Measurements from ENCODE around the gene ZSWIM8. TPM values are rescaled to one million over a fixed set of nuclear protein-coding genes. Genes with fewer than 3 reads are reported as not detected.
A peak's percentile ranks its signal among the peaks of the same experiment; 100 is the strongest.

ZSWIM8 gene
- total RNA-seq, 4 donors from 2014 or later: 66.4 to 123 (median 107) TPM

DNA sequence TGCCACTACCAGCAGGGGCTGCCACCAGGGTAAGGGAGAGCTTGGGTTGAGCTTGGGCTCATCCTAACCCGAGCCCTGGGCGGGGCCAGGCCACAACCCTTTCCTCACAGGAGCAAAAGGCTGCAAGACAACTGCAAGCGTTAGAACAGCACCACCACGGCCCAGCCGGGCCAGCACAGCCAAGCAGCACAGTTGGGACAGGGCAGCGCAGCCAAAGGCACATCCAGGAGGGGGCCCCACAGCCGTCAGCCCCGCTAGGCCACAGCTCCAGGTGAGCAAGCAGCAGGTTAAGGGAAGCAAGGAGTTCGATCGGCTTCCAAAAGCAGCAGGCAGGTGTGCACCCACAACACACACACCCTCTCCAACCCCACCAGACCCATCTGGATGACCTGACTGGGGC lies 33.0 kb downstream of the ZSWIM8 start:
- TF ChIP-seq EP300 (IDR thresholded peaks at IDR 0.05) (no peak), CTCF (IDR thresholded peaks at IDR 0.05) (no peak), POLR2A (IDR thresholded peaks at IDR 0.05; ENCODE audit: low read depth) (no peak), POLR2AphosphoS5 (IDR thresholded peaks at IDR 0.05) (no peak)
- H3K4me3 ChIP-seq: no peak overlapping the region
- peak overlapping the region in 3 of 4 donors; percentile 20 to 78 (median 35) for H3K27ac ChIP-seq (replicated peaks in 1 of 4)
- H3K36me3 ChIP-seq: peaks cover 34 to 91% (median 64%) of the 10 kb centered on the region in 4 donors
- intact Hi-C loops (cut with DNase I): no loop called here
- DNase-seq (ENCODE audit: extremely low spot score): no peak
- WGBS: 83% methylated on average over 9 of the region's 10 CpGs
- H3K27me3 ChIP-seq: no peaks in the 10 kb centered on the region
- H3K9me3 ChIP-seq: no peaks in the 10 kb centered on the region
- H3K4me1 ChIP-seq: peaks cover 9 to 37% (median 32%) of the 10 kb centered on the region in 4 donors

DNA sequence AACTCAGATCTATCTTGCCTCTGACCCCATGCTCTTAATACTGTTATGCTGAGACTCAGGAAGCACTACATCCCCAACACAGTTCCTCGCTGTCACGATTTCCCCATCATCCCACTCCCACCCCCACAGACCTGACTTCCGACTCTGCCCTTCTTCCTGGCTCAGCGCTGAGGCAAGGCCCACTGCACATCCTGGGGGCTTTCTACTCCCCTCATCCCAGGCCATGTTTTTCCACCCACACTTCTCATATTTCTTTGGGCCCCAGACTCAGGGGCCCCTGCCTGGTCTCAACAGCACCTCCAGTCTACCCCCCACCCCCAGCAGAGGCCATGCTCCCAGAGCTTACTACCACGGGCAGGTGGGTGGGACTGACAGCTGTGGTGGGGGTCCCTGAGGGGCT lies 33.7 kb downstream of the ZSWIM8 start:
- 64% methylated on average over 4 of the region's 5 CpGs for WGBS
- H3K36me3 ChIP-seq: peaks cover 39 to 91% (median 61%) of the 10 kb centered on the region in 4 donors
- intact Hi-C loops (cut with DNase I): no loop called here
- H3K9me3 ChIP-seq: no peaks in the 10 kb centered on the region
- peaks cover 9 to 37% (median 32%) of the 10 kb centered on the region in 4 donors for H3K4me1 ChIP-seq
- no peak for TF ChIP-seq POLR2A (IDR thresholded peaks at IDR 0.05; ENCODE audit: low read depth)
- no peak for TF ChIP-seq EP300 (IDR thresholded peaks at IDR 0.05)
- no peak for TF ChIP-seq POLR2AphosphoS5 (IDR thresholded peaks at IDR 0.05)
- no peak for TF ChIP-seq CTCF (IDR thresholded peaks at IDR 0.05)
- H3K27ac ChIP-seq (replicated peaks in 1 of 4): peak overlapping the region; percentile 61 to 78 (median 70)
- H3K4me3 ChIP-seq: no peak overlapping the region
- no peak for DNase-seq (ENCODE audit: extremely low spot score)
- no peaks in the 10 kb centered on the region for H3K27me3 ChIP-seq

GRCh38 chr10:73819513-73820093 lies 34.2 kb downstream of the ZSWIM8 start:
- TF ChIP-seq POLR2A (IDR thresholded peaks at IDR 0.05; ENCODE audit: low read depth) (no peak), POLR2AphosphoS5 (IDR thresholded peaks at IDR 0.05) (peak; percentile 15 to 24)
- H3K27me3 ChIP-seq: no peaks in the 10 kb centered on the region
- no peaks in the 10 kb centered on the region for H3K9me3 ChIP-seq
- no peak overlapping the region for H3K4me3 ChIP-seq
- DNase-seq (ENCODE audit: extremely low spot score): no peak
- intact Hi-C loops (cut with DNase I): no loop called here
- 74% methylated on average over 15 of the region's 20 CpGs for WGBS
- H3K4me1 ChIP-seq: peaks cover 9 to 37% (median 32%) of the 10 kb centered on the region in 4 donors
- H3K27ac ChIP-seq (replicated peaks in 1 of 4): peak overlapping the region; percentile 61 to 78 (median 70)
- peaks cover 37 to 91% (median 62%) of the 10 kb centered on the region in 4 donors for H3K36me3 ChIP-seq

GRCh38 chr10:73823391-73823790 lies 38.0 kb downstream of the ZSWIM8 start:
- no peak overlapping the region for H3K27ac ChIP-seq (replicated peaks in 1 of 4)
- intact Hi-C loops (cut with DNase I): no loop called here
- no peaks in the 10 kb centered on the region for H3K27me3 ChIP-seq
- H3K4me3 ChIP-seq: no peak overlapping the region
- TF ChIP-seq CTCF (IDR thresholded peaks at IDR 0.05): no peak
- TF ChIP-seq POLR2A (IDR thresholded peaks at IDR 0.05; ENCODE audit: low read depth): no peak
- no peak for TF ChIP-seq EP300 (IDR thresholded peaks at IDR 0.05)
- TF ChIP-seq POLR2AphosphoS5 (IDR thresholded peaks at IDR 0.05): no peak
- no peaks in the 10 kb centered on the region for H3K9me3 ChIP-seq
- WGBS: 68% methylated on average over 7 of the region's 7 CpGs
- DNase-seq (ENCODE audit: extremely low spot score): no peak
- H3K36me3 ChIP-seq: peaks cover 48 to 91% (median 70%) of the 10 kb centered on the region in 4 donors
- H3K4me1 ChIP-seq: peaks cover 9 to 18% (median 16%) of the 10 kb centered on the region in 4 donors

- no peak for TF ChIP-seq CTCF (IDR thresholded peaks at IDR 0.05)
- no peak for TF ChIP-seq POLR2AphosphoS5 (IDR thresholded peaks at IDR 0.05)
- no peak for TF ChIP-seq POLR2A (IDR thresholded peaks at IDR 0.05; ENCODE audit: low read depth)
- TF ChIP-seq EP300 (IDR thresholded peaks at IDR 0.05): no peak
- no peak for DNase-seq (ENCODE audit: extremely low spot score)
- peaks cover 9 to 11% (median 10%) of the 10 kb centered on the region in 4 donors for H3K4me1 ChIP-seq
- WGBS: 90% methylated on average over 8 of the region's 14 CpGs
- intact Hi-C loops (cut with DNase I): no loop called here
- H3K9me3 ChIP-seq: no peaks in the 10 kb centered on the region
- H3K27ac ChIP-seq (replicated peaks in 1 of 4): no peak overlapping the region
- no peak overlapping the region for H3K4me3 ChIP-seq
- H3K27me3 ChIP-seq: no peaks in the 10 kb centered on the region
- H3K36me3 ChIP-seq: peaks cover 48 to 91% (median 68%) of the 10 kb centered on the region in 4 donors
Measured at GRCh38 chr10:73824146-73824725, 38.8 kb downstream of the ZSWIM8 start.

Measured in esophagus muscularis mucosa (tissue), 4 donors.